Middle frontal gyrus (tissue), 1 donor: ENCODE results near the gene TSPEAR.
"Not testable (repeated sequence)": the region's sequence is repeated elsewhere in the genome, so short reads cannot be mapped to it uniquely, and the experiment has no call there.

Experiments
- DNase-seq: peaks from one replicate; pipeline ENCODE4 v3.0.0-alpha.2; 2015; ENCODE audit warnings: low spot score; ENCODE audit errors: extremely low spot score

TSPEAR gene

GRCh38 chr21:44610157-44610843, 101.1 kb downstream of the TSPEAR start:
- not testable (repeated sequence) for DNase-seq

- DNase-seq, result no peak
These were observed 102.2 kb downstream of the TSPEAR start for GRCh38 chr21:44609193-44609592.

- DNase-seq, result no peak
These were observed 104.9 kb downstream of the TSPEAR start for GRCh38 chr21:44606495-44606894.

GRCh38 chr21:44603911-44604310, 107.5 kb downstream of the TSPEAR start:
- no peak for DNase-seq

- DNase-seq, result no peak
These were observed 108.1 kb downstream of the TSPEAR start for GRCh38 chr21:44603109-44603875.

- DNase-seq, result no peak
These were observed 108.9 kb downstream of the TSPEAR start for GRCh38 chr21:44602463-44602850.

GRCh38 chr21:44601596-44602462, 109.5 kb downstream of the TSPEAR start:
- DNase-seq, result no peak

GRCh38 chr21:44601091-44601490, 110.3 kb downstream of the TSPEAR start:
- not testable (repeated sequence) for DNase-seq

- DNase-seq, result not testable (repeated sequence)
These were observed 111.0 kb downstream of the TSPEAR start, which contains the start of gene KRTAP10-7 for GRCh38 chr21:44600118-44600978. Gene KRTAP10-7, plus strand, starts transcription at chr21:44600597. Its CDS starts 25 bp downstream, at chr21:44600622.

- no peak for DNase-seq
These were observed 111.9 kb downstream of the TSPEAR start for GRCh38 chr21:44599264-44600029.

GRCh38 chr21:44598061-44598460, 113.3 kb downstream of the TSPEAR start:
- DNase-seq, result no peak

- no peak for DNase-seq
These were observed 115.2 kb downstream of the TSPEAR start for GRCh38 chr21:44596068-44596725.

- no peak for DNase-seq
These were observed 115.8 kb downstream of the TSPEAR start for GRCh38 chr21:44595524-44595923.

GRCh38 chr21:44594406-44594916, 116.9 kb downstream of the TSPEAR start:
- no peak for DNase-seq

- DNase-seq, result no peak
These were observed 117.6 kb downstream of the TSPEAR start for GRCh38 chr21:44593598-44594405.

- DNase-seq, result no peak
These were observed 118.7 kb downstream of the TSPEAR start, which contains the start of gene KRTAP10-6 for GRCh38 chr21:44592446-44593311. Gene KRTAP10-6, minus strand, starts transcription at chr21:44592505. Its CDS starts 21 bp downstream, at chr21:44592484.

GRCh38 chr21:44591801-44592130, 119.6 kb downstream of the TSPEAR start:
- DNase-seq, result not testable (repeated sequence)
